ENCODE data around the gene MYPN.
A peak's percentile ranks its signal among the peaks of the same experiment; 100 is the strongest.
"Not testable (repeated sequence)": the region's sequence is repeated elsewhere in the genome, so short reads cannot be mapped to it uniquely, and the experiment has no call there.

MYPN gene

DNA sequence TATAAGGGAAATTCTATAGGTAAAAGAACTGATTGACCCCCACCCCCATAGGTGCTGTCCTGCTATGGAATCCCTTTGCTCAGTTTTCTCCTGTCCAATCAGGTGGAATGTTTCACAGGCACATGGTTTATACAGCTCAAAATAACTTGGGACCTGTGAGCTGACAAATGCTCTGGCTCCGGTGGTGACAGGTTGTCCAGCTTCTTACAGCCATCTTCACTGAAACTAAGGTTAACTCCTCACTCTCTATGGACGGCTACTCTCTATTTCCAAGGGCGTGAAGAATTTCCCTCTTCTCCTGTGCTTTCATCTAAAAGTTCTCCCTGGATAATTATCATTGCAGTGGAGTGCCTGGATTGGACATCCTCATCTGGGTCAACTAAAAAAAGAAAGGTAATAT, at the start of gene MYPN:
Gene MYPN (plus strand): TSS at position 158 of the 400 bp plus-strand sequence. CDS start 11,951 bp downstream, outside the sequence.
- no peak for DNase-seq

- no peak for DNase-seq
These were observed 42.3 kb upstream of the MYPN start for GRCh38 chr10:68067029-68067428.

GRCh38 chr10:68067508-68067907, 41.8 kb upstream of the MYPN start:
- no peak for DNase-seq

GRCh38 chr10:68073631-68074030, 35.7 kb upstream of the MYPN start:
- DNase-seq = no peak

DNA sequence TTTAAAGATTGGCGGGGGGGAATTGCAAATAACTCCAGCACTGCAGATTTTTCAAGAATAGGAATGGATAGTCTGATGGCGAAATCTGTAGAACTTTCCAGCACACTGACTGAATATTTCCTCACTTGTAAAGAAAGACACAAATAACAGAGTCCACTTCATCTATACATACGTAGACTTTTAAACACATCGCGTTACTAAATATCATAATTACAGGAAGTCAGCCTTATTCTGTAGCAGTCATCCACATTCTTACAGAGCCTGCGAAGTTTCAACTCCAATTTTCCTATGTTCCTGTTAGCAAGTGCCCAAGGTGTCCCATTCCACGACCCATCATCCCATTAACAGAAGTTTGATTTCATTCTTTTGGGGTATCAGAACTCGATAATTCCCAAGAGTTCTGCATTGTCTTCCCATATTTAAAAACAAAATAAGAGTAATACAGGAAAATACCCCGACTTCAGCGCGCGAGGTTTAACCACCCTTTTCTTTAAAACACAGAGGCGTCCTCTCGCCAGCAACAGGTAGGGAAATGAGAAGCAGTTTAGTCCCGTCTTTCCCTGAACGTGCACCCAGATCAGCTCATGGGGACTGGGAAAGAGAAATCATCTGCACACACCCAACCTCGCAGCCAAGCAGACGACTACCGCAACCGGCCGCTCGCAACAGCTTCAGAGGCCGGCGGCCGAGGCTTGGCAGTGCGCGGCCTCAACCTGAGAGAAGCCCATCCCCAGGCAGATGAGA, 35.1 kb upstream of the MYPN start:
- peak; percentile 50 for DNase-seq

DNA sequence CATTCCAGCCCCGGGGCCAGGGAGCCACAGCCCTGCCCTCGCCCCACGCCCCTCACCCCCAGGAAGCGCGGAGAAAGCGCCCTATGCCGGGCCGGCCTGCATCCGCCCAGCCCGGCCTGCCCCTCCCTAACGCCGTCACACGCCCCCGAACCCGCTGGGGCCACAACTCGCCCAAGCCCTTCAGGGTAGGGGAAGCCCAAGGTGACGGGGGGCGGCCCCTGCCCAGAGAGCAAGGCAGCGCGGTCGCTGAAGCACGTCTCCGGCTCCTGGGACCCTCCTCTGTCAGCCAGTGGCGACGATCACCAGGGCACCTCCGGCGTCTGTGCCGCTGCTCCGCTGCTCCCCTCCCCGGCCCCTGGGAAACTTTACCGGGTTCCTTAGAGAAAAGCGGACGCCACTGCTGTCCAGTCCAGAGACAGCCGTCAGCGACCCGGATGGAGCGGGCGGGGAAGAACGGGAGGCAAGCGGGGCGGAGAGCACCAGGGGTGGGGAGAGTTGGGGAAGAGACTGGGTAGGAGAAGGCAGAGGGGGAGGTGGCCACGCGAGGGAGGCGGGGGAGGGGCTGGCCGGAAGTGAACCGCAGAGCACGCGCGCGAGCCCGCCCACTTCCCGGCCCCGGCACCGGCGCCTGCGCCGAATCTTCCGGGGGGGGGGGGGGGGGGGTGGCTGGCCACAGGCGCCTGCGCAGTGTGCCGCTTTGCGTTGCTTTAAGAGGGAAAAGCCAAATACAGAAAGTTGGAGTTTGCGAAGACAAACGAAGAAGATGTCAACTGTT, 34.3 kb upstream of the MYPN start, which contains the start of gene HERC4:
Gene HERC4 (minus strand): TSS at position 509 of the 775 bp plus-strand sequence. CDS start 2,175 bp downstream, outside the sequence.
- DNase-seq = peak; percentile 85

DNA sequence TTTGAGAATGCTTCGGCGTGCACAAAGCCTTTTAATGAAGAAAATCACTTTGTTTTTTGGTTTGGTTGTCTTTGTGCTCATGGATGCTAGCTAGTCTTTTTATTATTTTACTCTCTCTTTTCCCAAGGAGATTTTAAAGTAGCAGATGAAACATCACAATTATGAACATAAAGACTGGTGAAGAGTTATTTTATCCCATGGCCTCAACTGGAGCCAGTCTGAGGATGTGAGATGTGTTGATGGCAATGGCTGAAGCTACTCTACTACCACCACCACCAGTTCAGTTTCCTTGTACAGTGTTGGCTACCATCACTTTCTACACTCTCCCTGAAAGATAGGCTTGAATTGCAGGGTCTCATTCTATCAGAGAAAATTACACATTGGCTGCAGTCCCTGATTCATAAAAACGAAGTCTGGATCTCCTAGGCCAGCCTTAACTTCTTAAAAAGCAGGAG, 33.7 kb upstream of the MYPN start:
- peak; percentile 60 for DNase-seq

DNA sequence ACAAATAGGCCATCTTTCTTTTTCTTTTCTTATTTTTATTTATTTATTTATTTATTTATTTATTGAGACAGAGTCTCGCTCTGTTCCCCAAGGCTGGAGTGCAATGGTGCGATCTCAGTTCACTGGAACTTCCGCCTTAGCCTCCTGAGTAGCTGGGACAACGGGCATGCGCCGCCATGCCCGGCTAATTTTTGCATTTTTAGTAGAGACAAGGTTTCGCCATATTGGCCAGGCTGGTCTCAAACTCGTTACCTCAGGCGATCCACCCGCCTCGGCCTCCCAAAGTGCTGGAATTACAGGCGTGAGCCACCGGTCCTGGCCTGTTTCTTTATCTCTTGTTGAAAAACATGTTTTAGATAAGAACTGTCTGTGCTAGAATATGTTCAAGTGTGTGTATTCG, 33.2 kb upstream of the MYPN start:
- DNase-seq = not testable (repeated sequence)

DNA sequence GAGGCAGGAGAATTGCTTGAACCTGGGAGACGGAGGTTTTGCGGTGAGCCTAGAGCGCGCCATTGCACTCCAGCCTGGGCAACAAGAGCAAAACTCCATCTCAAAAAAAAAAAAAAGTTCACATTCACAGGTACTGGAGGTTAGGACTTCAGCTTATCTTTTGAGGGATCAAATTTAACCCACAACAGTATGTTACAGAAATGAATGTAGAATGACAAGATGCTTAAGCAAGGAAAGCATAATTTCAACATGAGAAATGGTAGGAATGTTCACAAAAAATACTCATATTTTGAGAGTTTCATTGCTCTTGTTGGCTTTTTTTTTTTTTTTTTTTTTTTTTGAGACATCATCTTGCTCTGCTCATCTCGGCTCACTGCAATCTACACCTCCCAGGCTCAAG, 32.3 kb upstream of the MYPN start:
- no peak for DNase-seq

GRCh38 chr10:68079434-68079833, 29.9 kb upstream of the MYPN start:
- DNase-seq = no peak

DNA sequence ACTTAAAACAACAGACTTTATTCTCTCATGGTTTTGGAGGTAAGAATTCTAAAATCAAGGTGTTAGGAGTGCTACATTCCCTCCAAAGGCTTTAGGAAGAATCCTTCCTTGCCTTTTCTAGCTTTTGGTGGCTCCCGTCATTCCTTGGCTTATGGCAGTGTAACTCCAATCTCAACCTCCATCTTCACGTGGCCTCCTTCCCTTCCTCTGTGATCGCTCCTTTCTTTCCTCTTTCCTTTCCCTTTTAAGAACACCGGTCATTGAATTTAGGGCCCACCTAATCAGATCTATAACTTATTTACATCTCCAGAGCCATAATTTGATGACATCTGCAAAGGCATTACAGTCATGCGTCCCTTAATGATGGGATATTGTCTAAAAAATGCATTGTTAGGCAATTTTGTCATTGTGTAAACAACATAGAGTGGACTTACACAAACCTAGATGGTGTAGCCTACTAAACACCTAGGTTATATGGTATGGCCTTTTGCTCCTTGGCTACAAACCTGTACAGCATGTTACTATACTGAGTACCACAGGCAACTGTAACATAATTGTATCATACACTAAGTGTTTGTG, 28.3 kb upstream of the MYPN start:
- DNase-seq = no peak

- DNase-seq = no peak
These were observed 27.4 kb upstream of the MYPN start for GRCh38 chr10:68081916-68082315.

DNA sequence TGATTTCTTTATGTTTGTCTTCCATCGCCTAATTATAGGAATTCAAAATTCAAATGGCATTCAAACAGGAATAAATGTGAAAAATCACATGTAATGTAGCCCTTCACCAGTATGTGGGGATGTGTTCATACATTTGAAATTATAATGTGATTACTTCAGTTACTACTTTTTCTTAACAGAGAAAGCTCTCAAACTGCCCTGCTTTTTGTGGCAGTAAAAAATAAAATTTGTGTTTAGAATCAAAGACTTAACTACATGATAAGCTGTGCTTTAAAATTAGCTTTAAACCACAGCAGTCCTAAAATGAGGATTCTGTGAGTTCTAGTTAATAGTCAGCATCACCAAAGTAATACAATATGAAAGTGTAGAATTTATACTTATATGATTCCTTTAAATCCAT, 26.4 kb upstream of the MYPN start:
- DNase-seq = no peak

GRCh38 chr10:68083953-68084352, 25.3 kb upstream of the MYPN start:
- DNase-seq = no peak

DNA sequence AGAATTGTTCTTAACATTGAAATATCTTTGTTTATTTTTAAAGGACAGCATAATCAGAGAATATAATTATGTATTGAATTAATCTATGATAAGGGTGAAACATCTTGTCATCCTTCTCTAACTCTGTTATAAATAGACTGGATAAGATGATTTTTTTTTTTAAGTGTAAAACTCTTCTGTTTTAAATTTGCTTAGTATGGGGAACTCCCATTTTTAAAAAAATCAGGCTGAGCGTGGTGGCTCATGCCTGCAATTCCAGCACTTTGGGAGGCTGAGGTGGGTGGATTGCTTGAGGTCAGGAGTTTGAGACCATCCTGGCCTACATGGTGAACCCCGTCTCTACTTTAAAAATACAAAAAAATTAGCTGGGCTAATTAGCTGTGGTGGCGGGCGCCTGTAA, 24.8 kb upstream of the MYPN start:
- DNase-seq = no peak

GRCh38 chr10:68086011-68086410, 23.3 kb upstream of the MYPN start:
- no peak for DNase-seq

- DNase-seq = no peak
These were observed 22.2 kb upstream of the MYPN start for GRCh38 chr10:68086910-68087684.

DNA sequence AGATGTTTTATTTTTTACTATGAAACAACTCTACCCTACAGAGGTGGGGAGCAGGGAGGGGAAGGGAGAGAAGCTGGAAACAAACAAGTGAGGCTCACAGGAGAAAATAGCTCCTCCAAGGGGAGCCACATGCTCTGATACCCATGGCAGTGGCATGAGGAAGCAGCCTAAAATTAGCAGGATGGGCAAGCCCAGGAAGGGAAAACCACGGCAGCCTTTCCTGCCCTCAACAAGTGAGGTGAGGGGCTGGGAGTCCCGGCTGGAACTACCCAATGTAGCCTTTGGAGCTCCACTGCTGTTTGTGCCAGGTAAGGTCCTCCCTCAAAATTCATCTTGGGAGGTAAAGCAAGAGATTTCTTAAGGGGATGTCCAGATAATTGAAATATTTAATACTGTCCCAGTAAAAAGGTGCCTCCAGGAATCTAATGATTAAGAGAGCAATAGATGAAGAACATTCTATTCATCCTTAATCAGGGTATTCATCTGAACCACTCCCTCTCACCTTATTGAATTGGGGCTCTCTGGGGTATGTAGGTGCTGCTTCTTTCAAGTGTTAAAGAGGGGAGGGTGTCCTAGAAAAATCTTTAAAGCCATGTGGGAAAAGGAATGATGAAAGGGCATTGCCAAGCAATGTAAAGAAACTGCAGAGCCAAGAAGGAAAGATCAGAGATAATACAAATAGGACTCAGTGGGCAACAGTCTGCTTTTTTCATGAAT, 21.4 kb upstream of the MYPN start:
- no peak for DNase-seq

DNA sequence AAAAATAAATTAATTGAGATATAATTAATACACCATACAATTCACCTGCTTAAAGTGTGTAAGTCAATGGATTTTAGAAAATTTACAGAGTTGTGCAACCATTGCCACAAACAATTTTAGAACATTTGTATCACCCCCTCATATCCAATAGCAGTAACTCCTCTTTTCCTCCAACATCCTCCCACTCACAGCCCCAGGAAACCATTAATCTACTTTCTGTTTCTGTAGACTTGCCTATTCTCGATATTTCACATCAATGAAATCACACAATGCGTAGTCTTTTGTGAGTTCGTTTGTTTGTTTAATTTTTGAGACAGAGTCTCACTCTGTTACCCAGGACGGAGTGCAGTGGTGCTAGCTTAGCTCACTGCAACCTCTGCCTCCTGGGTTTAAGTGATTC, 20.5 kb upstream of the MYPN start:
- no peak for DNase-seq

GRCh38 chr10:68090586-68090985, 18.7 kb upstream of the MYPN start:
- no peak for DNase-seq

DNA sequence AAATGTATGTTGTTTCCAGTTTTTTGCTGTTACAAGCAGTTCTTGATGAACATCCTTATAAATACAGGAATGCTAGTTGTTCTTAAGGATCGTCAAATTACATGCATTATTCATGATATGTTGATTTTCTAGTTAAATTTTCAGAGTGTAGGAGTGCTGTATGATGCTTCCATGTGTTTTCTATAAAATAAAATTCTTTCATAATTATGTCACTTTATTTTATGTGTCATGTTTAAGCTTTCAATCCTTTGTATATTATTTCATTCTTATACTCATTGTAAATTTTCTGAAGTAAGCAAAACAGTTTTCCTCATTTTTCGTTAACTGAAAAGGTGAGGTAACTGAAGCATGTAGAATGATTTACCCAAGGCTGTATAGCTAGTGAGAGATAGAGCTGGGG, 16.8 kb upstream of the MYPN start:
- DNase-seq = no peak

GRCh38 chr10:68095153-68095552, 14.1 kb upstream of the MYPN start:
- no peak for DNase-seq

Data from NCI-H510A treated with DMSO at 0.1 percent for 48 hours (cell line).